Ovary (tissue), 3 donors: ENCODE results near the gene TRAPPC2.

Experiments used
- EP300 ChIP-seq: sonication (generic); formaldehyde crosslinking; IDR thresholded peaks from one replicate; pipeline ENCODE4 v1.6.1; 2017; ENCODE audit warnings: antibody characterized with exemption
- POLR2A ChIP-seq: fragments of 450-650 bp; IDR thresholded peaks from one replicate; pipeline ENCODE4 v1.6.1; 2017; ENCODE audit warnings: antibody characterized with exemption, mild to moderate bottlenecking, moderate library complexity
- TF ChIP-seq, protein P1 (sequence below), 3 donors: fragments of 450-650 bp in 2 of 3; fragments of 200-600 bp in 1 of 3; IDR thresholded peaks; one replicate each; pipeline versions ENCODE4 v1.5.1 to v1.8.0; 2016 to 2022; ENCODE audit warnings: antibody characterized with exemption in 3 of 3, mild to moderate bottlenecking in 1 of 3
- donor health status: DM: no; HTN: no; CAD: no.

- TF ChIP-seq, protein P1, sequence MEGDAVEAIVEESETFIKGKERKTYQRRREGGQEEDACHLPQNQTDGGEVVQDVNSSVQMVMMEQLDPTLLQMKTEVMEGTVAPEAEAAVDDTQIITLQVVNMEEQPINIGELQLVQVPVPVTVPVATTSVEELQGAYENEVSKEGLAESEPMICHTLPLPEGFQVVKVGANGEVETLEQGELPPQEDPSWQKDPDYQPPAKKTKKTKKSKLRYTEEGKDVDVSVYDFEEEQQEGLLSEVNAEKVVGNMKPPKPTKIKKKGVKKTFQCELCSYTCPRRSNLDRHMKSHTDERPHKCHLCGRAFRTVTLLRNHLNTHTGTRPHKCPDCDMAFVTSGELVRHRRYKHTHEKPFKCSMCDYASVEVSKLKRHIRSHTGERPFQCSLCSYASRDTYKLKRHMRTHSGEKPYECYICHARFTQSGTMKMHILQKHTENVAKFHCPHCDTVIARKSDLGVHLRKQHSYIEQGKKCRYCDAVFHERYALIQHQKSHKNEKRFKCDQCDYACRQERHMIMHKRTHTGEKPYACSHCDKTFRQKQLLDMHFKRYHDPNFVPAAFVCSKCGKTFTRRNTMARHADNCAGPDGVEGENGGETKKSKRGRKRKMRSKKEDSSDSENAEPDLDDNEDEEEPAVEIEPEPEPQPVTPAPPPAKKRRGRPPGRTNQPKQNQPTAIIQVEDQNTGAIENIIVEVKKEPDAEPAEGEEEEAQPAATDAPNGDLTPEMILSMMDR (IDR thresholded peaks at IDR 0.05): no peak
- TF ChIP-seq POLR2A: no peak
- TF ChIP-seq EP300: no peak
Observed at GRCh38 chrX:13695601-13696115, 38.8 kb downstream of the TRAPPC2 start.
